A549 treated with Mapracorat at 1 μM for 4 hours (cell line): ENCODE data around the gene C1orf50. TPM values are rescaled to one million over a fixed set of nuclear protein-coding genes. Genes with fewer than 3 reads are reported as not detected.

Source experiments
- total RNA-seq: library from RNA; stranded (reverse); fragments of 200-300 nt; extraction: Qiagen RNA extraction; gene quantifications from 5 replicates; pipeline ENCODE4 v1.2.3, GENCODE V29; 2022

Gene C1orf50
- total RNA-seq: 3.2 to 4.6 TPM (median 3.9 TPM) in 5 replicates

GRCh38 chr1:42766741-42767509 is at the start of gene C1orf50, which contains the start of gene P3H1:
TSS of gene C1orf50 (plus strand) at chr1:42767249. CDS start at chr1:42767312, 63 bp downstream.
TSS of gene P3H1 (minus strand) at chr1:42767028. CDS start at chr1:42766971, 57 bp downstream.

GRCh38 chr1:42739753-42740700 is 27.0 kb upstream of the C1orf50 start, which contains the start of gene CLDN19:
TSS of gene CLDN19 (minus strand) at chr1:42740236. CDS start at chr1:42740063, 173 bp downstream.

GRCh38 chr1:42784946-42785693 is 18.1 kb downstream of the C1orf50 start, which contains the start of gene TMEM269:
TSS of gene TMEM269 (plus strand) at chr1:42784991. CDS start at chr1:42789894, 4,903 bp downstream.

GRCh38 chr1:42816585-42817439 is 49.8 kb downstream of the C1orf50 start, which contains the start of the genes ERMAP and SVBP:
TSS of gene ERMAP (plus strand) at chr1:42817122. CDS start at chr1:42830449, 13,327 bp downstream.
TSS of gene SVBP (minus strand) at chr1:42817397. CDS start at chr1:42816544, 853 bp downstream.

Other genes starting within 250 kb of the C1orf50 start
- gene PPIH, start 108.8 kb upstream of the C1orf50 start, total RNA-seq: 58.6 to 73.0 TPM (median 63.3 TPM) in 5 replicates
- 734 to 809 TPM (median 780 TPM) in 5 replicates for gene YBX1, start 84.8 kb upstream of the C1orf50 start, total RNA-seq
- gene CLDN19, start 27.0 kb upstream of the C1orf50 start, total RNA-seq: not detected in 5 replicates
- 24.9 to 32.8 TPM (median 31.5 TPM) in 5 replicates for gene P3H1, start 221 bp upstream of the C1orf50 start, total RNA-seq
- gene TMEM269, start 17.7 kb downstream of the C1orf50 start, total RNA-seq: 0.06 to 0.32 TPM (median 0.12 TPM) in 4 of 5 replicates, not detected in the other
- gene ERMAP, start 49.9 kb downstream of the C1orf50 start, total RNA-seq: 3.4 to 4.3 TPM (median 3.6 TPM) in 5 replicates
- gene SVBP, start 50.1 kb downstream of the C1orf50 start, total RNA-seq: 13.4 to 16.0 TPM (median 15.0 TPM) in 5 replicates
- 6.0 to 7.9 TPM (median 6.5 TPM) in 5 replicates for gene ZNF691, start 79.4 kb downstream of the C1orf50 start, total RNA-seq
- gene SLC2A1, start 191.6 kb downstream of the C1orf50 start, total RNA-seq: 96.1 to 110 TPM (median 100 TPM) in 5 replicates